ENCODE results near the gene CLEC7A. TPM values are rescaled to one million over a fixed set of nuclear protein-coding genes. Genes with fewer than 3 reads are reported as not detected.

CLEC7A gene
- total RNA-seq, 2 donors from 2014 or later: not detected

GRCh38 chr12:10115890-10116289, 14.1 kb downstream of the CLEC7A start:
- no peaks in the 10 kb centered on the region for H3K36me3 ChIP-seq (ENCODE audit: control insufficient read depth, insufficient read depth, low read length)
- no peak for DNase-seq
- Mint-ChIP-seq H3K36me3 (ENCODE audit: low read depth) (no peaks in the 10 kb centered on the region), H3K27ac (no peak overlapping the region), H3K4me3 (no peak overlapping the region), H3K4me1 (no peaks in the 10 kb centered on the region), H3K9me3 (peaks cover 14% of the 10 kb centered on the region), H3K27me3 (ENCODE audit: insufficient read depth) (no peaks in the 10 kb centered on the region)
- H3K9ac ChIP-seq (ENCODE audit: extremely low read depth, low read length, poor library complexity, severe bottlenecking): no peak overlapping the region
- no peaks in the 10 kb centered on the region for H3K27me3 ChIP-seq (ENCODE audit: control insufficient read depth, insufficient read depth, low read length, poor library complexity, severe bottlenecking)
- no peaks in the 10 kb centered on the region for H3K4me1 ChIP-seq (ENCODE audit: control insufficient read depth, insufficient read depth, low read length)
- H3K27ac ChIP-seq (ENCODE audit: low read depth, low read length): no peak overlapping the region
- WGBS, 2 experiments (ENCODE audit: insufficient coverage in 1 of 2, insufficient read length in 1 of 2): 92 to 96% methylated on average over 5 to 7 of the region's 7 CpGs
- no peak for TF ChIP-seq CTCF (conservative IDR thresholded peaks at IDR 0.05)
- no peaks in the 10 kb centered on the region for H3K9me3 ChIP-seq (ENCODE audit: control insufficient read depth, low read length)
- H3K4me3 ChIP-seq (ENCODE audit: low read length): no peak overlapping the region

- peaks cover 17% of the 10 kb centered on the region for H3K9me3 Mint-ChIP-seq
- H3K4me3 ChIP-seq (ENCODE audit: low read length): no peak overlapping the region
- WGBS, 2 experiments (ENCODE audit: insufficient coverage in 1 of 2, insufficient read length in 1 of 2): 88 to 95% methylated on average over 12 to 15 of the region's 15 CpGs
- H3K27me3 Mint-ChIP-seq (ENCODE audit: insufficient read depth): no peaks in the 10 kb centered on the region
- no peak overlapping the region for H3K9ac ChIP-seq (ENCODE audit: extremely low read depth, low read length, poor library complexity, severe bottlenecking)
- no peak for DNase-seq
- H3K36me3 ChIP-seq (ENCODE audit: control insufficient read depth, insufficient read depth, low read length): no peaks in the 10 kb centered on the region
- H3K4me1 ChIP-seq (ENCODE audit: control insufficient read depth, insufficient read depth, low read length): no peaks in the 10 kb centered on the region
- no peak overlapping the region for H3K27ac Mint-ChIP-seq
- no peaks in the 10 kb centered on the region for H3K36me3 Mint-ChIP-seq (ENCODE audit: low read depth)
- TF ChIP-seq CTCF (conservative IDR thresholded peaks at IDR 0.05): no peak
- H3K27ac ChIP-seq (ENCODE audit: low read depth, low read length): no peak overlapping the region
- no peaks in the 10 kb centered on the region for H3K4me1 Mint-ChIP-seq
- no peaks in the 10 kb centered on the region for H3K9me3 ChIP-seq (ENCODE audit: control insufficient read depth, low read length)
- H3K27me3 ChIP-seq (ENCODE audit: control insufficient read depth, insufficient read depth, low read length, poor library complexity, severe bottlenecking): no peaks in the 10 kb centered on the region
- H3K4me3 Mint-ChIP-seq: no peak overlapping the region
These were observed 14.7 kb downstream of the CLEC7A start for GRCh38 chr12:10115311-10115710.

- Histone ChIP-seq H3K4me3 (ENCODE audit: low read length) (no peak overlapping the region), H3K4me1 (ENCODE audit: control insufficient read depth, insufficient read depth, low read length) (no peaks in the 10 kb centered on the region), H3K9me3 (ENCODE audit: control insufficient read depth, low read length) (no peaks in the 10 kb centered on the region), H3K36me3 (ENCODE audit: control insufficient read depth, insufficient read depth, low read length) (no peaks in the 10 kb centered on the region), H3K27ac (ENCODE audit: low read depth, low read length) (no peak overlapping the region), H3K9ac (ENCODE audit: extremely low read depth, low read length, poor library complexity, severe bottlenecking) (no peak overlapping the region), H3K27me3 (ENCODE audit: control insufficient read depth, insufficient read depth, low read length, poor library complexity, severe bottlenecking) (no peaks in the 10 kb centered on the region)
- no CpG with 5 or more reads among the region's 1 CpG for WGBS, 2 experiments (ENCODE audit: insufficient coverage in 1 of 2, insufficient read length in 1 of 2)
- H3K27me3 Mint-ChIP-seq (ENCODE audit: insufficient read depth): no peaks in the 10 kb centered on the region
- H3K27ac Mint-ChIP-seq: no peak overlapping the region
- no peaks in the 10 kb centered on the region for H3K4me1 Mint-ChIP-seq
- TF ChIP-seq CTCF (conservative IDR thresholded peaks at IDR 0.05): no peak
- no peak overlapping the region for H3K4me3 Mint-ChIP-seq
- no peaks in the 10 kb centered on the region for H3K36me3 Mint-ChIP-seq (ENCODE audit: low read depth)
- DNase-seq: no peak
- peaks cover 17% of the 10 kb centered on the region for H3K9me3 Mint-ChIP-seq
These were observed 16.1 kb downstream of the CLEC7A start for GRCh38 chr12:10113920-10114319.

Data from endodermal cell (in vitro differentiated cells).